Ovary (tissue), 9 donors: Measurements from ENCODE around the gene DFFA. TPM values are rescaled to one million over a fixed set of nuclear protein-coding genes. Genes with fewer than 3 reads are reported as not detected.

Experiments used
- DNase-seq, 5 donors: peaks; one replicate each; pipeline ENCODE4 v3.0.0-alpha.2; 2019 to 2020
- H3K27ac ChIP-seq, 2 donors: fragments of 200-600 bp; one replicate each; pipeline versions ENCODE4 v1.5.1 to v1.8.0; 2019 to 2022
- H3K27me3 ChIP-seq: fragments of 200-600 bp; one replicate; pipeline ENCODE4 v1.8.0; 2022
- H3K36me3 ChIP-seq: fragments of 200-600 bp; sonication (generic); one replicate; pipeline ENCODE4 v1.5.1; 2019
- H3K4me1 ChIP-seq: one replicate; pipeline ENCODE4 v1.8.1; 2013; ENCODE audit warnings: mild to moderate bottlenecking, moderate library complexity; ENCODE audit not compliant: insufficient read depth
- H3K4me3 ChIP-seq: fragments of 200-600 bp; sonication (generic); one replicate; pipeline ENCODE4 v1.5.1; 2017
- H3K9me3 ChIP-seq, 2 donors: fragments of 200-600 bp in 1 of 2; sonication (generic) in 1 of 2; one replicate each; pipeline versions ENCODE4 v1.5.1 to v1.8.1; 2013 to 2019; ENCODE audit warnings: mild to moderate bottlenecking in 1 of 2, moderate library complexity in 1 of 2
- EP300 ChIP-seq: sonication (generic); formaldehyde crosslinking; IDR thresholded peaks from one replicate; pipeline ENCODE4 v1.6.1; 2017; ENCODE audit warnings: antibody characterized with exemption
- POLR2A ChIP-seq: fragments of 450-650 bp; IDR thresholded peaks from one replicate; pipeline ENCODE4 v1.6.1; 2017; ENCODE audit warnings: antibody characterized with exemption, mild to moderate bottlenecking, moderate library complexity
- WGBS, 3 donors: extraction: QIAGEN DNeasy Blood & Tissue Kit in 1 of 3; methylation state at CpG; one replicate each; pipeline versions ENCODE4 v1.1.5 to v1.1.7; 2013 to 2017; 5-methylcytosine and 5-hydroxymethylcytosine counted together
- intact Hi-C, 4 donors: fragments of 100-400 bp; cut with DNase I; formaldehyde crosslinking; loops; one replicate each; pipeline versions ENCODE4 v1.11.0 to v1.15.1; 2022 to 2023
- polyA plus RNA-seq, 2 donors: library from polyadenylated mRNA; stranded (reverse); fragments of 200-250 nt in 1 of 2; fragments of 350-450 nt in 1 of 2; fragmentation: Illumina TruSeq in 1 of 2; extraction: RNeasy Lipid Tissue Mini Kit (QIAGEN cat#74804) in 1 of 2; gene quantifications; one replicate each; pipeline ENCODE4 v1.2.3, GENCODE V29; 2013 to 2014
- total RNA-seq, 7 donors: library from RNA; depleted of rRNA in 2 of 7; stranded (reverse); fragments of >200 nt in 2 of 7; fragmentation: NEBNext Ultra II Directional in 3 of 7; extraction: Animal tissue kit (Norgen Biotek cat#: 25700) in 3 of 7; gene quantifications; one replicate each; pipeline versions ENCODE4 v1.1.0 to v1.2.4, GENCODE V29; 2016 to 2023
- TF ChIP-seq, protein P1 (sequence below), 3 donors: fragments of 450-650 bp in 2 of 3; fragments of 200-600 bp in 1 of 3; IDR thresholded peaks; one replicate each; pipeline versions ENCODE4 v1.5.1 to v1.8.0; 2016 to 2022; ENCODE audit warnings: antibody characterized with exemption in 3 of 3, mild to moderate bottlenecking in 1 of 3
- donor health status: DM: no; HTN: no; CAD: no; lungs with moderate emphysema.
- donor health status: DM: no; HTN: no; CAD: no.
- donor health status: Bipolar disorder and iron deficiency.
- donor health status: DM: yes; HTN: yes; CAD: no.
- donor health status: DM: no; HTN: no; CAD: no.
- donor health status: DM: yes; HTN: yes; CAD: no.

DFFA gene
- total and polyA plus RNA-seq, 9 donors: 14.8 to 37.4 (median 33.0) TPM

DNA sequence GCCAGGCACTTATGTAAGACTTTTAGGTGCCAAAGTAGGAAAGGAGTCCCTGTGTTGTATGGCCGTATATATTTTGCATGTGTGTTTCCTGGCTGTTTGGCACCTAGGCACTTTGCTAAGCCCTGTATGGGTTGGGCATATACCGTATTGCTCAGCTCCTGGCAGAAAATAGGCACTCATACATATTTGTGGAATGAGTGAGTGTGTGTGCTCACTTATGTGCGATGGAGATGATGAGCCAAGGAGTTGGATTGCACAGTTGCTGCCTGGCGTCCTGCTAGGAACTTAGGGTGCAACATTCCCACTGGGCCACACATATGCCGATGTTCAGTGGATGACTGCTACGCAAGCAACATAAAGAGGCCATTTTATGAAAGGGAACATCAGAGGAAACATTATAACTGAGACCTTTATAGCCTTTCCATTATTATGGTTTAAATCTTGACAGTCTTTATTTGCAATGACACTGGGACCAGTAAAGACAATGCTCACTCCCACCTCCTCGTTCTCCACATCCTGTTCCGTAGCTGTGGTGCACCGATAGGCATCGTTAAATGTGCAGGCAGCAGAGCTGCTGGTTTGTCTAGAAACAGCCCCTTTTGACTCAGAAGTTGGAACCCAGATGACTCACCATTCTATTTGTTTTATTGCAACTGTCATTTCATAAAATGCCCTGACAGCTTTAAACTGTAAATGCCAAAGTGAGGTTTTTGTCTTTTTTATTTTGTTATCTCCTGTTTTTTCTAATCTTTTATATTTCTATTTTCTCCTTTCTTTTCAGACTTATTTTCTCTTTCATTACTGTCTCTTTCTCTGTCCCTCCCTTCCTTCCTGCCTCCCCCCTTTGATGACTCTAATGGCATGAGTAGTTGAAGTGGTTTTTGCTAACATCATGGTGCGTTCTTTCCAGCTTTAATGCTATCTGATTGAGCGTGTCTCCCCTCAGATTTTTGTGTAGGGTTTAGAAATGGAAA is 38.5 kb upstream of the DFFA start:
- Histone ChIP-seq H3K27ac (no peak overlapping the region), H3K36me3 (no peaks in the 10 kb centered on the region), H3K9me3 (no peaks in the 10 kb centered on the region), H3K4me3 (no peak overlapping the region), H3K27me3 (no peaks in the 10 kb centered on the region), H3K4me1 (peaks cover 2% of the 10 kb centered on the region)
- intact Hi-C loops: no loop called here
- no peak for DNase-seq
- TF ChIP-seq, protein P1, sequence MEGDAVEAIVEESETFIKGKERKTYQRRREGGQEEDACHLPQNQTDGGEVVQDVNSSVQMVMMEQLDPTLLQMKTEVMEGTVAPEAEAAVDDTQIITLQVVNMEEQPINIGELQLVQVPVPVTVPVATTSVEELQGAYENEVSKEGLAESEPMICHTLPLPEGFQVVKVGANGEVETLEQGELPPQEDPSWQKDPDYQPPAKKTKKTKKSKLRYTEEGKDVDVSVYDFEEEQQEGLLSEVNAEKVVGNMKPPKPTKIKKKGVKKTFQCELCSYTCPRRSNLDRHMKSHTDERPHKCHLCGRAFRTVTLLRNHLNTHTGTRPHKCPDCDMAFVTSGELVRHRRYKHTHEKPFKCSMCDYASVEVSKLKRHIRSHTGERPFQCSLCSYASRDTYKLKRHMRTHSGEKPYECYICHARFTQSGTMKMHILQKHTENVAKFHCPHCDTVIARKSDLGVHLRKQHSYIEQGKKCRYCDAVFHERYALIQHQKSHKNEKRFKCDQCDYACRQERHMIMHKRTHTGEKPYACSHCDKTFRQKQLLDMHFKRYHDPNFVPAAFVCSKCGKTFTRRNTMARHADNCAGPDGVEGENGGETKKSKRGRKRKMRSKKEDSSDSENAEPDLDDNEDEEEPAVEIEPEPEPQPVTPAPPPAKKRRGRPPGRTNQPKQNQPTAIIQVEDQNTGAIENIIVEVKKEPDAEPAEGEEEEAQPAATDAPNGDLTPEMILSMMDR (IDR thresholded peaks at IDR 0.05): no peak
- TF ChIP-seq POLR2A: no peak
- no peak for TF ChIP-seq EP300
- WGBS, 3 donors: 70 to 82% (median 76%) methylated on average over 12 of the region's 12 CpGs

DNA sequence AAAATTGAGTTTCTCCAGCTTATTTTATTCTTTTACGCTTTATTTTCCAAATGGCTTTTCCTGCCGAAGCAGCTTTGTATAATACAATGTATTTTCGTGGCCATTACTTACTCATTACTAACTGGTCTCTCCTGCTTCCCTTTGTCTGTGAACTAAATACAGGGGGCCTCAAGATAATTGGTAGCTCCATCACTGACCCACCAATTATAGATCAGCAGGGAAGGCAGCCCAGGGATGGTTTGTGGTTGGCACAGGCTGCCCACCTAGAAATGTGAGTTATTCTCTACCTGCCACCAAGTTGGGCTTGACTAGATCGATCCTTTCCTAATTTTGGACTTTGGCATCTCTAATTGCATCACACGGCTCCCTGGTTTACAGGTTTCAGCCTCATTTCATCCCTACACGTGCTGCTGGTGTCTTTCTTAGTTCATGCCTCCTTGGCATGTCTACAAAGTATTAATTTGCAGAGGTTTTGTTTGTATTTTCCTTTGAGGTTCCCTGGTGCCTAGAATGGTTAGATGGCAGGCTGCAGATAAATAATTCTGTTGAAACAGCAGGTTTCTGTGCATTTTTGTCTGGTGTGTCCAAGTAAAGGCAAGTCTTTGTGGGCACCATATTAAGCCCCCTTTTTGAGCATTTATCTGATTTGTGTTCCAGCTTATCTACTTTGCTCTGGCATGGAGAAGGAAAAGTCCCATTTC is 37.6 kb upstream of the DFFA start:
- Histone ChIP-seq H3K9me3 (no peaks in the 10 kb centered on the region), H3K27ac (no peak overlapping the region), H3K4me3 (no peak overlapping the region), H3K36me3 (no peaks in the 10 kb centered on the region), H3K27me3 (no peaks in the 10 kb centered on the region), H3K4me1 (peaks cover 2% of the 10 kb centered on the region)
- intact Hi-C loops: loop anchor here (5.0 kb wide), 2 partner anchors 357 to 432 kb away; no protein-coding TSS in a partner anchor
- TF ChIP-seq EP300 (no peak), POLR2A (no peak)
- TF ChIP-seq, protein P1 (IDR thresholded peaks at IDR 0.05): no peak
- 85 to 86% (median 86%) methylated on average over 6 of the region's 6 CpGs for WGBS, 3 donors
- DNase-seq: no peak

GRCh38 chr1:10508511-10508951 is 36.2 kb upstream of the DFFA start:
- intact Hi-C loops: loop anchor here (5.0 kb wide), 2 partner anchors 359 to 434 kb away; no protein-coding TSS in a partner anchor
- TF ChIP-seq POLR2A (no peak), EP300 (no peak)
- TF ChIP-seq, protein P1 (IDR thresholded peaks at IDR 0.05): no peak
- peaks cover 2% of the 10 kb centered on the region for H3K4me1 ChIP-seq
- H3K4me3 ChIP-seq: no peak overlapping the region
- H3K27me3 ChIP-seq: no peaks in the 10 kb centered on the region
- H3K36me3 ChIP-seq: no peaks in the 10 kb centered on the region
- 51 to 70% (median 69%) methylated on average over 3 of the region's 3 CpGs for WGBS, 3 donors
- no peak overlapping the region for H3K27ac ChIP-seq
- DNase-seq: no peak
- no peaks in the 10 kb centered on the region for H3K9me3 ChIP-seq

GRCh38 chr1:10507111-10507879 is 35.0 kb upstream of the DFFA start:
- no peaks in the 10 kb centered on the region for H3K27me3 ChIP-seq
- no peaks in the 10 kb centered on the region for H3K36me3 ChIP-seq
- peaks cover 2% of the 10 kb centered on the region for H3K4me1 ChIP-seq
- peak; percentile 29 to 67 (median 48) for DNase-seq
- WGBS, 3 donors: 74 to 80% (median 75%) methylated on average over 17 of the region's 17 CpGs
- H3K27ac ChIP-seq: no peak overlapping the region
- intact Hi-C loops: loop anchor here (5.0 kb wide), 2 partner anchors 360 to 435 kb away; no protein-coding TSS in a partner anchor
- H3K4me3 ChIP-seq: no peak overlapping the region
- H3K9me3 ChIP-seq: no peaks in the 10 kb centered on the region
- TF ChIP-seq POLR2A: no peak
- TF ChIP-seq, protein P1 (IDR thresholded peaks at IDR 0.05): peak; percentile 30 to 53 (median 51)
- no peak for TF ChIP-seq EP300
